H1 (cell line): ENCODE measurements around the gene FSTL4.

ENCODE experiments used
- ATF2 ChIP-seq: IDR thresholded peaks from 2 replicates; pipeline ENCODE4 v1.6.1; 2012; ENCODE audit warnings: low read length, inconsistent platforms
- ATF3 ChIP-seq: IDR thresholded peaks from 2 replicates; pipeline ENCODE4 v1.6.1; 2011; ENCODE audit warnings: low read depth, mild to moderate bottlenecking, low read length; ENCODE audit not compliant: insufficient read depth
- BCL11A ChIP-seq, 2 experiments: IDR thresholded peaks; one replicate each; pipeline ENCODE4 v1.6.1; 2011; ENCODE audit warnings: low read depth in 2 of 2, low read length in 2 of 2, mild to moderate bottlenecking in 2 of 2
- CTCF ChIP-seq, 3 experiments: IDR thresholded peaks; 1 replicate in 2 of 3; 2 replicates in 1 of 3; pipeline versions ENCODE4 v1.5.1 to v1.6.1; 2011; ENCODE audit warnings: low read length in 3 of 3, mild to moderate bottlenecking in 3 of 3, inconsistent platforms in 2 of 3, low read depth in 1 of 3, moderate library complexity in 1 of 3; ENCODE audit not compliant: insufficient read depth in 1 of 3; ENCODE audit errors: control extremely low read depth in 1 of 3
- MAX ChIP-seq: IDR thresholded peaks from 2 replicates; pipeline ENCODE4 v1.6.1; 2012; ENCODE audit warnings: inconsistent platforms
- POLR2AphosphoS5 ChIP-seq: IDR thresholded peaks from 2 replicates; pipeline ENCODE4 v1.6.1; 2011; ENCODE audit warnings: low read depth, low read length
- SIN3A ChIP-seq, 2 experiments: IDR thresholded peaks in 1 of 2; conservative IDR thresholded peaks in 1 of 2; 2 replicates each; pipeline ENCODE4 v1.6.1; 2011 to 2012; ENCODE audit warnings: low read length in 2 of 2, improper control_type of control experiment in 1 of 2, low read depth in 1 of 2, mild to moderate bottlenecking in 1 of 2
- SP2 ChIP-seq: IDR thresholded peaks from 2 replicates; pipeline ENCODE4 v1.6.1; 2012; ENCODE audit warnings: mild to moderate bottlenecking, low read length, inconsistent platforms
- TAF1 ChIP-seq: IDR thresholded peaks from 2 replicates; pipeline ENCODE4 v1.6.1; 2011; ENCODE audit warnings: mild to moderate bottlenecking, low read depth, low read length
- TEAD4 ChIP-seq: IDR thresholded peaks from 2 replicates; pipeline ENCODE4 v1.6.1; 2012; ENCODE audit warnings: low read depth, low read length, inconsistent platforms, mixed read lengths
- USF2 ChIP-seq: IDR thresholded peaks from 2 replicates; pipeline ENCODE4 v1.6.1; 2011; ENCODE audit warnings: low read length, improper control_type of control experiment

- TF ChIP-seq CTCF (IDR thresholded peaks at IDR 0.05; ENCODE audit: control extremely low read depth in 1 of 3, insufficient read depth in 1 of 3, low read depth in 1 of 3, low read length in 3 of 3), result no peak
- no peak for TF ChIP-seq ATF3
- TF ChIP-seq TEAD4, result no peak
- TF ChIP-seq USF2, result no peak
- TF ChIP-seq MAX, result no peak
- TF ChIP-seq BCL11A (IDR thresholded peaks at IDR 0.05; ENCODE audit: low read depth in 2 of 2, low read length in 2 of 2), result no peak
- no peak for TF ChIP-seq SP2
- TF ChIP-seq TAF1, result no peak
- TF ChIP-seq POLR2AphosphoS5, result no peak
- no peak for TF ChIP-seq SIN3A (conservative IDR thresholded peaks at IDR 0.05 in 1 of 2, IDR thresholded peaks at IDR 0.05 in 1 of 2; ENCODE audit: low read depth in 1 of 2, low read length in 2 of 2)
- no peak for TF ChIP-seq ATF2
Measured at GRCh38 chr5:133340822-133341221, 271.5 kb downstream of the FSTL4 start.
